ENCODE data around the gene CARNS1. TPM values are rescaled to one million over a fixed set of nuclear protein-coding genes. Genes with fewer than 3 reads are reported as not detected.

CARNS1 gene
- total RNA-seq, 1 donor from 2014 or later, result 1.5 TPM

DNA sequence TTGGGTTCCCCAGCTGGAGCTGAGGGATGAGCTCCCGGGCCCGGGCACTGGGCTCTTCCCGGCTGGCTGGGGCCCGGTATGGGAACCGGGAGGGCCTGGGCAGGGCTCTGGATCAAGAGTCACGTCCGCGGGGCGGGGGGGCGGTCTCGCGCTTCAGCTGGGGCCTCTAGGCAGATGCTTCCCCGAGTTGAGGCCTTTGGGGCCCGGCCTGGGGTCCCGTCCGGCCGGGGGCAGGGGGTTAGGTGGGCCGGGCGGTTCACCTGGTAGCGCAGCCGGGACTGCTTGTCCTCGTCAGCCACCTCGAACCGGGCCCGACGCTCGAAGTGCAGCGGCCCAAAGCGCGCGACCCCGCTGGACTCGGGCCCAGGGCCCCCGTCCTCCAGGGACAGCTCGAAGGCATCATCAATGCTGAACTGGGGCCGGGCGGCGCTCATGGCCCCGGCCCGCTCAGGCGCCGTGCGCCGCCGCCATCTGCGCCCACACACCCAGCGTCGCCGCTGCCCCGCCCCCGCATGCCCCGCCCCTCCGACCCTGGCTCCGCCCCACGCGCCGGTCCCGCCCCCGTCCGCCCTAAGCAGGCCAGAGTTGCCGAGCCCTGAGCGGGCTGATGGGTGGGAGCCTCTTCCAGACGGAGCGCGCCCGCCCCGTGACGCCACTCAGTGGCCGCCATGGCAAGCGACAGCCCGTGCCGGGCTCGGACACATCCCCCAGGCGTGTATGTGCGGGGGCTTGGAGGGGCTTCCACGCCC, 53.5 kb downstream of the CARNS1 start, which contains the start of gene TMEM134:
TSS of gene TMEM134 (minus strand) at position 493 of the 749 bp plus-strand sequence. CDS start at position 434, 59 bp downstream.
- TF ChIP-seq, protein P1, sequence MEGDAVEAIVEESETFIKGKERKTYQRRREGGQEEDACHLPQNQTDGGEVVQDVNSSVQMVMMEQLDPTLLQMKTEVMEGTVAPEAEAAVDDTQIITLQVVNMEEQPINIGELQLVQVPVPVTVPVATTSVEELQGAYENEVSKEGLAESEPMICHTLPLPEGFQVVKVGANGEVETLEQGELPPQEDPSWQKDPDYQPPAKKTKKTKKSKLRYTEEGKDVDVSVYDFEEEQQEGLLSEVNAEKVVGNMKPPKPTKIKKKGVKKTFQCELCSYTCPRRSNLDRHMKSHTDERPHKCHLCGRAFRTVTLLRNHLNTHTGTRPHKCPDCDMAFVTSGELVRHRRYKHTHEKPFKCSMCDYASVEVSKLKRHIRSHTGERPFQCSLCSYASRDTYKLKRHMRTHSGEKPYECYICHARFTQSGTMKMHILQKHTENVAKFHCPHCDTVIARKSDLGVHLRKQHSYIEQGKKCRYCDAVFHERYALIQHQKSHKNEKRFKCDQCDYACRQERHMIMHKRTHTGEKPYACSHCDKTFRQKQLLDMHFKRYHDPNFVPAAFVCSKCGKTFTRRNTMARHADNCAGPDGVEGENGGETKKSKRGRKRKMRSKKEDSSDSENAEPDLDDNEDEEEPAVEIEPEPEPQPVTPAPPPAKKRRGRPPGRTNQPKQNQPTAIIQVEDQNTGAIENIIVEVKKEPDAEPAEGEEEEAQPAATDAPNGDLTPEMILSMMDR (conservative IDR thresholded peaks at IDR 0.05), result peak; percentile 62
- peak; percentile 95 for DNase-seq (ENCODE audit: extremely low spot score, unreplicated experiment)
- H3K27me3 Mint-ChIP-seq, result no peaks in the 10 kb centered on the region
- H3K27ac Mint-ChIP-seq, result peak within 1 kb of the TSS; percentile 83
- no peaks in the 10 kb centered on the region for H3K9me3 Mint-ChIP-seq
- peak within 1 kb of the TSS; percentile 92 for H3K4me3 Mint-ChIP-seq
- no peaks in the 10 kb centered on the region for H3K36me3 Mint-ChIP-seq
- H3K4me1 Mint-ChIP-seq (ENCODE audit: unreplicated experiment), result peaks cover 9% of the 10 kb centered on the region

DNA sequence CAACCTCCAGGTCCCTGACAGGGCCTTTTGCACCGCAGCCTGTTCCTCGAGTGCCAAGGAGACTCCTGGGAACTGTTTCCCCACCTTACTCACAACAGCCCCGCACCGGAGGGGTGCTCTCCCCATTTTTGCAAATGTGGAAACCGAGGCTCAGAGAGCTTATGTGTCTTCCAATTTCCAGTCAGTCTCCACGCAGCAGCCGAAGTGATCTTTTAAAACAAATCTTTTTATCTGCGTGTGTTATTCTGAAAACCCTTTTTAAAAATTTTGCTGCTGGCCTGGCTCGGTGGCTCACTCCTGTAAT, 54.0 kb downstream of the CARNS1 start:
- Mint-ChIP-seq H3K27me3 (no peaks in the 10 kb centered on the region), H3K36me3 (no peaks in the 10 kb centered on the region), H3K27ac (peak overlapping the region; percentile 70), H3K4me1 (ENCODE audit: unreplicated experiment) (peaks cover 9% of the 10 kb centered on the region), H3K9me3 (no peaks in the 10 kb centered on the region), H3K4me3 (peak overlapping the region; percentile 92)
- DNase-seq (ENCODE audit: extremely low spot score, unreplicated experiment), result no peak
- TF ChIP-seq, protein P1 (conservative IDR thresholded peaks at IDR 0.05), result peak; percentile 10

DNA sequence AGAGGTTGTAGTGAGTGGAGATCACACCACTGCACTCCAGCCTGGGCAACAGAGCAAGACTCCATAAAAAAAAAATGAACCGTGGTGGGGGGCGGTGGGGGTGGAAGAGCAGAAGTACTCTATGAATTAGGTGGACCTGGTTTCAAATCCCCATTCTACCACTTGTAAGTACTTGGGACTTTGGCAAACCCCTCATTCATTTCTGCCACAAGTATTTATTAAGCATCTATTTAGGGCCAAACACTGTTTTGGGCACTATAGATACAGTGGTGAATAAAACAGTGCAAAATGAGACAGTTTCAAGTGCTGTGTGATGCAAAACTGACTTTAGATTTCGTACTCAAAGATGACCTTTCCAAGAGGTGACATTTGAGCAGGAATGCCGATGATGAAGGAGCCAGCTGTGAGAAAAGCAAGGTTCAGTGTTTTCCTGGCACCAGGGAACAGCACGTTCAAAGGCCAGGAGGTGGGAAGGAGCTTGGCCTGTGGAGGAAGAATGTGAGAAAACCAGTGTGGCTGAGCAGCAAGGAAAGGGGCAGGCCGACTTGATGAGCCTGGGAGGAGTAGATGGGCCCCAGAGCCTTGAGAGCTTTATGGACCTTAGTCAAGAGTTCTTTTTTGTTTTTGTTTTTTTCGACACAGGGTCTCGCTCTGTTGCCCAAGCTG, 55.0 kb downstream of the CARNS1 start:
- DNase-seq (ENCODE audit: extremely low spot score, unreplicated experiment), result no peak
- no peaks in the 10 kb centered on the region for H3K27me3 Mint-ChIP-seq
- H3K9me3 Mint-ChIP-seq, result no peaks in the 10 kb centered on the region
- peaks cover 5% of the 10 kb centered on the region for H3K4me1 Mint-ChIP-seq (ENCODE audit: unreplicated experiment)
- no peak overlapping the region for H3K27ac Mint-ChIP-seq
- TF ChIP-seq, protein P1 (conservative IDR thresholded peaks at IDR 0.05), result no peak
- peak overlapping the region; percentile 20 for H3K4me3 Mint-ChIP-seq
- H3K36me3 Mint-ChIP-seq, result no peaks in the 10 kb centered on the region

DNA sequence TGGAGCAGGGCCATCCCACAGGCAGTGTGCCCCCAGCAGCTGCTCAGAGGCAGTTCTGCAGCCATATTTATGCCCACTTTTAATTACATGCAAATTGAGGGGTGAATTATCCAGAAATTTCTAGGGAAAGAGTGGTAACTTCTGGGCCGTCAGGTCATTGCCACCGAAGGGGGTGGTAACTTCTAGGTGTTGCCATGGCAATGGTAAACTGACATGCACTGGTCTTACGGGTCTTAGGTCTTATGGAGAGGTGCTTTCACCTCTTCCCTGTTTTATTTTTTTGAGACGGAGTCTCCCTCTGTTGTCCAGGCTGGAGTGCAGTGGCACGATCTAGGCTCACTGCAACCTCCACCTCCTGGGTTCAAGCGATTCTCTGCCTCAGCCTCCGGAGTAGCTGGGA, 57.4 kb downstream of the CARNS1 start:
- H3K27ac Mint-ChIP-seq, result no peak overlapping the region
- H3K4me3 Mint-ChIP-seq, result no peak overlapping the region
- no peaks in the 10 kb centered on the region for H3K9me3 Mint-ChIP-seq
- TF ChIP-seq, protein P1 (conservative IDR thresholded peaks at IDR 0.05), result no peak
- H3K36me3 Mint-ChIP-seq, result no peaks in the 10 kb centered on the region
- DNase-seq (ENCODE audit: extremely low spot score, unreplicated experiment), result no peak
- no peaks in the 10 kb centered on the region for H3K4me1 Mint-ChIP-seq (ENCODE audit: unreplicated experiment)
- no peaks in the 10 kb centered on the region for H3K27me3 Mint-ChIP-seq

Other genes starting within 250 kb of the CARNS1 start
- 53.1 and 62.2 TPM in 2 replicates for gene GRK2, start 149.2 kb upstream of the CARNS1 start, total RNA-seq (ENCODE audit: low replicate concordance)
- 70.5 and 80.9 TPM in 2 replicates for gene ANKRD13D, start 126.4 kb upstream of the CARNS1 start, total RNA-seq (ENCODE audit: low replicate concordance)
- 32.0 and 40.9 TPM in 2 replicates for gene SSH3, start 112.1 kb upstream of the CARNS1 start, total RNA-seq (ENCODE audit: low replicate concordance)
- 15.0 and 29.4 TPM in 2 replicates for gene POLD4, start 62.1 kb upstream of the CARNS1 start, total RNA-seq (ENCODE audit: low replicate concordance)
- 3.2 and 6.7 TPM in 2 replicates for gene CLCF1, start 42.1 kb upstream of the CARNS1 start, total RNA-seq (ENCODE audit: low replicate concordance)
- 29.5 and 41.2 TPM in 2 replicates for gene RAD9A, start 23.7 kb upstream of the CARNS1 start, total RNA-seq (ENCODE audit: low replicate concordance)
- gene PPP1CA, start 13.8 kb upstream of the CARNS1 start, total RNA-seq (ENCODE audit: low replicate concordance), result 137 TPM in 2 replicates
- 0.87 TPM in 1 of 2 replicates, not detected in the other for gene TBC1D10C, start 11.6 kb upstream of the CARNS1 start, total RNA-seq (ENCODE audit: low replicate concordance)
- gene RPS6KB2, start 12.8 kb downstream of the CARNS1 start, total RNA-seq (ENCODE audit: low replicate concordance), result 55.5 and 57.0 TPM in 2 replicates
- gene PTPRCAP, start 22.0 kb downstream of the CARNS1 start, total RNA-seq (ENCODE audit: low replicate concordance), result 1.1 and 2.0 TPM in 2 replicates
- gene CORO1B, start 27.8 kb downstream of the CARNS1 start, total RNA-seq (ENCODE audit: low replicate concordance), result 77.4 and 90.2 TPM in 2 replicates
- gene GPR152, start 37.1 kb downstream of the CARNS1 start, total RNA-seq (ENCODE audit: low replicate concordance), result not detected in 2 replicates
- not detected in 2 replicates for gene CABP4, start 39.7 kb downstream of the CARNS1 start, total RNA-seq (ENCODE audit: low replicate concordance)
- gene TMEM134, start 53.6 kb downstream of the CARNS1 start, total RNA-seq (ENCODE audit: low replicate concordance), result 41.7 and 46.6 TPM in 2 replicates
- gene AIP, start 67.3 kb downstream of the CARNS1 start, total RNA-seq (ENCODE audit: low replicate concordance), result 32.4 and 47.6 TPM in 2 replicates
- gene PITPNM1, start 89.7 kb downstream of the CARNS1 start, total RNA-seq (ENCODE audit: low replicate concordance), result 50.4 and 51.7 TPM in 2 replicates
- 34.9 and 37.5 TPM in 2 replicates for gene CDK2AP2, start 92.5 kb downstream of the CARNS1 start, total RNA-seq (ENCODE audit: low replicate concordance)
- not detected in 2 replicates for gene CABP2, start 107.8 kb downstream of the CARNS1 start, total RNA-seq (ENCODE audit: low replicate concordance)
- 1,009 and 1,011 TPM in 2 replicates for gene GSTP1, start 168.1 kb downstream of the CARNS1 start, total RNA-seq (ENCODE audit: low replicate concordance)
- gene NDUFV1, start 191.3 kb downstream of the CARNS1 start, total RNA-seq (ENCODE audit: low replicate concordance), result 220 and 226 TPM in 2 replicates
- gene NUDT8, start 214.3 kb downstream of the CARNS1 start, total RNA-seq (ENCODE audit: low replicate concordance), result 10.3 and 16.0 TPM in 2 replicates
- gene TBX10, start 224.1 kb downstream of the CARNS1 start, total RNA-seq (ENCODE audit: low replicate concordance), result not detected in 2 replicates
- gene ACY3, start 235.1 kb downstream of the CARNS1 start, total RNA-seq (ENCODE audit: low replicate concordance), result 2.2 and 5.8 TPM in 2 replicates

Measured in type B pancreatic cell (in vitro differentiated cells).